HG03060 (cell line): Measurements from ENCODE around the gene BRCC3.

ENCODE experiments used
- ATAC-seq: cut with Tn5 transposase; IDR thresholded peaks from one replicate; pipeline ENCODE4 v1.9.1; 2021; ENCODE audit warnings: low read depth, moderate number of reproducible peaks; ENCODE audit not compliant: unreplicated experiment

The BRCC3 gene

GRCh38 chrX:155056877-155057792, 14.2 kb upstream of the BRCC3 start:
- no peak for ATAC-seq

GRCh38 chrX:155061760-155062159, 9.5 kb upstream of the BRCC3 start:
- no peak for ATAC-seq

- ATAC-seq, result no peak
Observed at GRCh38 chrX:155065035-155065734, 6.1 kb upstream of the BRCC3 start.

GRCh38 chrX:155068165-155068564, 3.1 kb upstream of the BRCC3 start:
- ATAC-seq, result no peak

- ATAC-seq, result no peak
Observed at GRCh38 chrX:155069414-155069813, 1.9 kb upstream of the BRCC3 start.

GRCh38 chrX:155070038-155070437, 1.3 kb upstream of the BRCC3 start:
- ATAC-seq, result no peak

- no peak for ATAC-seq
Observed at GRCh38 chrX:155070663-155070974, 689 bp upstream of the BRCC3 start.

- peak; percentile 12 for ATAC-seq
Observed at GRCh38 chrX:155071694-155072280, 479 bp downstream of the BRCC3 start.

- ATAC-seq, result no peak
Observed at GRCh38 chrX:155086202-155086840, 15.0 kb downstream of the BRCC3 start.

GRCh38 chrX:155086961-155087735, 15.8 kb downstream of the BRCC3 start:
- ATAC-seq, result no peak

GRCh38 chrX:155094468-155095061, 23.3 kb downstream of the BRCC3 start:
- ATAC-seq, result no peak

- no peak for ATAC-seq
Observed at GRCh38 chrX:155105919-155106318, 34.6 kb downstream of the BRCC3 start.

GRCh38 chrX:155108427-155108826, 37.1 kb downstream of the BRCC3 start:
- no peak for ATAC-seq

GRCh38 chrX:155112171-155112570, 40.9 kb downstream of the BRCC3 start:
- no peak for ATAC-seq

GRCh38 chrX:155113097-155113496, 41.8 kb downstream of the BRCC3 start:
- ATAC-seq, result no peak

GRCh38 chrX:155115174-155115819, 44.0 kb downstream of the BRCC3 start:
- ATAC-seq, result no peak

GRCh38 chrX:155127465-155127864, 56.2 kb downstream of the BRCC3 start:
- no peak for ATAC-seq

GRCh38 chrX:155127940-155128339, 56.6 kb downstream of the BRCC3 start:
- no peak for ATAC-seq

- ATAC-seq, result no peak
Observed at GRCh38 chrX:155132110-155132509, 60.8 kb downstream of the BRCC3 start.
